DOHH2 (cell line): ENCODE data around the gene ZBBX.

Experiments
- H3F3A ChIP-seq: fragments of 200-600 bp; sonication (generic), shearing (Covaris generic); 2 replicates; pipeline ENCODE4 v1.6.0; 2016; ENCODE audit warnings: antibody characterized with exemption, mild to moderate bottlenecking; ENCODE audit not compliant: control insufficient read depth, insufficient read depth
- H3K27ac ChIP-seq: fragments of 200-600 bp; sonication (generic); 2 replicates; pipeline ENCODE4 v1.5.1; 2014; ENCODE audit warnings: low read depth, mild to moderate bottlenecking, low read length, moderate library complexity
- H3K27me3 ChIP-seq: fragments of 200-600 bp; sonication (generic); 2 replicates; pipeline ENCODE4 v1.6.1; 2014; ENCODE audit warnings: mild to moderate bottlenecking, low read length, mixed read lengths; ENCODE audit not compliant: control insufficient read depth
- H3K36me3 ChIP-seq: fragments of 200-600 bp; sonication (generic); 2 replicates; pipeline ENCODE4 v1.6.1; 2014; ENCODE audit warnings: mild to moderate bottlenecking, low read length, moderate library complexity, mixed read lengths; ENCODE audit not compliant: control insufficient read depth
- H3K4me1 ChIP-seq: fragments of 200-600 bp; sonication (generic); 2 replicates; pipeline ENCODE4 v1.6.1; 2014; ENCODE audit warnings: mild to moderate bottlenecking, low read length, mixed read lengths; ENCODE audit not compliant: control insufficient read depth
- H3K4me2 ChIP-seq: fragments of 200-600 bp; sonication (generic); 2 replicates; pipeline ENCODE4 v1.6.0; 2014; ENCODE audit warnings: mild to moderate bottlenecking, low read length, moderate library complexity
- H3K4me3 ChIP-seq: fragments of 200-600 bp; sonication (generic); 2 replicates; pipeline ENCODE4 v1.5.1; 2014; ENCODE audit warnings: mild to moderate bottlenecking, low read length, mixed read lengths
- H3K79me2 ChIP-seq: fragments of 200-600 bp; sonication (generic); 2 replicates; pipeline ENCODE4 v1.6.1; 2014; ENCODE audit warnings: mild to moderate bottlenecking, low read length, mixed read lengths; ENCODE audit not compliant: control insufficient read depth
- H3K9me2 ChIP-seq: fragments of 200-600 bp; sonication (generic); replicated peaks from 2 replicates; pipeline ENCODE4 v1.6.1; 2014; ENCODE audit warnings: mild to moderate bottlenecking, low read length, mixed read lengths; ENCODE audit not compliant: control insufficient read depth
- H3K9me3 ChIP-seq: fragments of 200-600 bp; sonication (generic); 2 replicates; pipeline ENCODE4 v1.6.1; 2014; ENCODE audit warnings: antibody characterized with exemption, low read length, mixed read lengths; ENCODE audit not compliant: control insufficient read depth, insufficient read depth
- H4K20me1 ChIP-seq: fragments of 200-600 bp; sonication (generic); 2 replicates; pipeline ENCODE4 v1.6.0; 2014; ENCODE audit warnings: low read depth, mild to moderate bottlenecking, antibody characterized with exemption, low read length, moderate library complexity; ENCODE audit not compliant: control insufficient read depth, insufficient read depth
- CTCF ChIP-seq: fragments of 200-600 bp; sonication (generic); IDR thresholded peaks from one replicate; pipeline ENCODE4 v1.5.1; 2014; ENCODE audit warnings: antibody characterized with exemption, mild to moderate bottlenecking, low read depth, low read length; ENCODE audit not compliant: poor library complexity, severe bottlenecking
- EZH2phosphoT487 ChIP-seq: fragments of 200-600 bp; sonication (generic); IDR thresholded peaks from 2 replicates; pipeline ENCODE4 v1.6.1; 2017; ENCODE audit warnings: borderline replicate concordance, mild to moderate bottlenecking, antibody characterized with exemption, low read length, moderate library complexity, mixed read lengths

Gene ZBBX

GRCh38 chr3:167330993-167331785, 48.9 kb downstream of the ZBBX start:
- no peak overlapping the region for H3K4me3 ChIP-seq
- TF ChIP-seq CTCF, result no peak
- TF ChIP-seq EZH2phosphoT487, result no peak
- no peaks in the 10 kb centered on the region for H3K36me3 ChIP-seq
- no peaks in the 10 kb centered on the region for H3K27me3 ChIP-seq
- H3K9me3 ChIP-seq, result no peaks in the 10 kb centered on the region
- no peaks in the 10 kb centered on the region for H3K9me2 ChIP-seq
- H3K79me2 ChIP-seq, result no peaks in the 10 kb centered on the region
- no peak overlapping the region for H3K4me2 ChIP-seq
- no peaks in the 10 kb centered on the region for H4K20me1 ChIP-seq
- no peak overlapping the region for H3K27ac ChIP-seq
- H3K4me1 ChIP-seq, result no peaks in the 10 kb centered on the region
- H3F3A ChIP-seq, result no peaks in the 10 kb centered on the region

- Histone ChIP-seq H3K36me3 (no peaks in the 10 kb centered on the region), H3K4me3 (no peak overlapping the region), H3K4me2 (no peak overlapping the region), H4K20me1 (no peaks in the 10 kb centered on the region), H3K4me1 (no peaks in the 10 kb centered on the region), H3K27me3 (no peaks in the 10 kb centered on the region), H3K27ac (no peak overlapping the region), H3K9me3 (no peaks in the 10 kb centered on the region), H3F3A (no peaks in the 10 kb centered on the region), H3K9me2 (no peaks in the 10 kb centered on the region), H3K79me2 (no peaks in the 10 kb centered on the region)
- TF ChIP-seq CTCF, result no peak
Measured at GRCh38 chr3:167323572-167323971, 56.5 kb downstream of the ZBBX start.

GRCh38 chr3:167318996-167319615, 61.0 kb downstream of the ZBBX start:
- H3K36me3 ChIP-seq, result no peaks in the 10 kb centered on the region
- H4K20me1 ChIP-seq, result no peaks in the 10 kb centered on the region
- H3K4me1 ChIP-seq, result no peaks in the 10 kb centered on the region
- H3K9me2 ChIP-seq, result no peaks in the 10 kb centered on the region
- TF ChIP-seq EZH2phosphoT487 (no peak), CTCF (no peak)
- no peaks in the 10 kb centered on the region for H3F3A ChIP-seq
- no peaks in the 10 kb centered on the region for H3K79me2 ChIP-seq
- H3K9me3 ChIP-seq, result no peaks in the 10 kb centered on the region
- H3K27ac ChIP-seq, result no peak overlapping the region
- no peak overlapping the region for H3K4me3 ChIP-seq
- H3K27me3 ChIP-seq, result no peaks in the 10 kb centered on the region
- H3K4me2 ChIP-seq, result no peak overlapping the region
